Smooth muscle cell of the pulmonary artery (primary cell): ENCODE measurements around the gene ABI2. TPM values are rescaled to one million over a fixed set of nuclear protein-coding genes. Genes with fewer than 3 reads are reported as not detected.

Experiments
- total RNA-seq: library from RNA; depleted of rRNA; stranded (reverse); fragments of >200 nt; gene quantifications from 2 replicates; pipeline ENCODE4 v1.2.3, GENCODE V29; 2014

ABI2 gene
- total RNA-seq, result 40.2 and 45.2 TPM in 2 replicates

GRCh38 chr2:203327901-203328759, at the start of gene ABI2:
TSS of gene ABI2 (plus strand) at chr2:203328394. CDS start at chr2:203328515, 121 bp downstream.

Other genes with a start within 250 kb of the ABI2 start
- 35.9 and 42.8 TPM in 2 replicates for gene CYP20A1, start 89.4 kb upstream of the ABI2 start, total RNA-seq
- 35.6 and 36.5 TPM in 2 replicates for gene RAPH1, start 206.9 kb downstream of the ABI2 start, total RNA-seq